Mesendoderm (in vitro differentiated cells): ENCODE measurements around the gene MTG2.
A peak's percentile ranks its signal among the peaks of the same experiment; 100 is the strongest.

Experiments used
- DNase-seq: peaks from one replicate; pipeline ENCODE4 v3.0.0; 2013
- H2AK5ac ChIP-seq: 2 replicates; pipeline ENCODE4 v1.6.1; 2013; ENCODE audit warnings: low read length, inconsistent platforms
- H2BK120ac ChIP-seq: 2 replicates; pipeline ENCODE4 v1.6.1; 2013; ENCODE audit warnings: low read depth, mild to moderate bottlenecking, low read length, moderate library complexity, mixed read lengths
- H2BK15ac ChIP-seq: replicated peaks from 2 replicates; pipeline ENCODE4 v1.6.1; 2013; ENCODE audit warnings: low read depth, mild to moderate bottlenecking, moderate library complexity
- H2BK5ac ChIP-seq: 2 replicates; pipeline ENCODE4 v1.6.1; 2013; ENCODE audit warnings: low read length, inconsistent platforms
- H3K18ac ChIP-seq: 2 replicates; pipeline ENCODE4 v1.6.1; 2013; ENCODE audit warnings: mild to moderate bottlenecking, low read length, mixed read lengths
- H3K23ac ChIP-seq: one replicate; pipeline ENCODE4 v1.6.1; 2013; ENCODE audit warnings: low read length
- H3K27ac ChIP-seq: 2 replicates; pipeline ENCODE4 v1.5.1; 2013; ENCODE audit warnings: low read depth, mild to moderate bottlenecking, inconsistent platforms, low read length, moderate library complexity
- H3K27me3 ChIP-seq: 2 replicates; pipeline ENCODE4 v1.6.1; 2013; ENCODE audit warnings: low read length, control low read depth, mild to moderate bottlenecking, inconsistent platforms; ENCODE audit not compliant: insufficient read depth, poor library complexity
- H3K36me3 ChIP-seq: 2 replicates; pipeline ENCODE4 v1.6.1; 2013; ENCODE audit warnings: low read length, inconsistent platforms; ENCODE audit not compliant: control insufficient read depth, insufficient read depth
- H3K4ac ChIP-seq: one replicate; pipeline ENCODE4 v1.6.1; 2013; ENCODE audit warnings: low read depth, mild to moderate bottlenecking, low read length, moderate library complexity
- H3K4me1 ChIP-seq: 2 replicates; pipeline ENCODE4 v1.6.1; 2013; ENCODE audit warnings: low read depth, low read length, inconsistent platforms; ENCODE audit not compliant: control insufficient read depth
- H3K4me2 ChIP-seq: 2 replicates; pipeline ENCODE4 v1.6.1; 2013; ENCODE audit warnings: low read length
- H3K4me3 ChIP-seq: 2 replicates; pipeline ENCODE4 v1.5.1; 2013; ENCODE audit warnings: mild to moderate bottlenecking, low read length
- H3K56ac ChIP-seq: one replicate; pipeline ENCODE4 v1.6.1; 2013; ENCODE audit warnings: low read length
- H3K79me1 ChIP-seq: 2 replicates; pipeline ENCODE4 v1.6.1; 2013; ENCODE audit warnings: low read length, inconsistent platforms
- H3K79me2 ChIP-seq: 2 replicates; pipeline ENCODE4 v1.6.1; 2013; ENCODE audit warnings: mild to moderate bottlenecking, low read length; ENCODE audit not compliant: control insufficient read depth, insufficient read depth
- H3K9ac ChIP-seq: 2 replicates; pipeline ENCODE4 v1.6.1; 2013; ENCODE audit warnings: low read length, inconsistent platforms
- H4K5ac ChIP-seq: one replicate; pipeline ENCODE4 v1.6.1; 2013; ENCODE audit warnings: low read length
- H4K8ac ChIP-seq: one replicate; pipeline ENCODE4 v1.6.1; 2013; ENCODE audit warnings: low read depth, mild to moderate bottlenecking, control low read depth, low read length, moderate library complexity
- WGBS: extraction: QIAGEN DNeasy Blood & Tissue Kit; methylation state at CpG from one replicate; pipeline ENCODE4 v1.1.7; 2013; ENCODE audit warnings: low lambda C conversion rate, missing lambda C conversion rate; ENCODE audit not compliant: insufficient coverage; ENCODE audit errors: extremely low coverage; 5-methylcytosine and 5-hydroxymethylcytosine counted together

The MTG2 gene

DNA sequence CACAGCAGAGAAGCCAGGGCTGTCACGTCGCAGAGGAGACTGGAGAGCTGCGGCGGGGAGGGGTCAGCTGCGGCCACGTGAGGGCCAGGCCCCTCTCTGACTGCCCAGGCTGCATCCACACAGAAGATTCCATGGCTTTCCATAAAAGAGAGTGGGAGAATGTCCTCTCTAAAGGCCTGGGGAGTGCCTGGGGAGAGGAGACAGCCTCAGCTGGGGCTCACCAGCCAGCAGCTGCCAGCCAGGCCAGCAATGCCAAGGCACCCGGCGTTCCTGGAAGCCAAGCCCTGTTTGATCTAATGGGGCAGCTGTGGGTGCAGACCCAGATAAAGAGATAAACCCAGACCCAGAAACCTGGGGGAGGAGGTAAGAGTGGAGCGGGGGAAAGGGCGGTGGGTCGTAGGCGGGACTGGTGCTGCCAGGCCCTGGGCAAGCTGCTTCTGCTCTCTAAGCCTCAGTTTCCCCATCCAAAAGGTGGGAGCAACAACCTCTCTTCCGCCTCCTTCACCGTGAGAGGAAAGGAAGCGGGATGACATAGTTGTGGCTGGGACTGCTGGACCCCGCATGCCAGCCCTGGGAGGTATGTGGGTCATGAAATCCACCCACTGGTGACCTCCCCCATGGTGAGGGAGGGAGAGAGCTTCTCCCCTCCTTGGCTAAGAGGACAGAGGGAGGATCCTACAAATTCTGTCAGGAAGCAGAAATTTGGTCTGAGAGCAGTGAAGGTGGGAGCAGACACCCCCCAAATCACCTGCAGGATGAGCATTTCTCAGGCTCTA is 52.4 kb downstream of the MTG2 start:
- Histone ChIP-seq H3K4me1 (no peaks in the 10 kb centered on the region), H4K8ac (no peak overlapping the region), H3K27ac (no peak overlapping the region), H3K4me2 (no peak overlapping the region), H3K79me1 (peaks cover 6% of the 10 kb centered on the region), H3K9ac (no peak overlapping the region), H3K79me2 (peaks cover 8% of the 10 kb centered on the region), H2BK15ac (no peak overlapping the region), H3K56ac (no peak overlapping the region), H3K27me3 (no peaks in the 10 kb centered on the region), H2AK5ac (no peak overlapping the region), H4K5ac (no peak overlapping the region), H3K36me3 (no peaks in the 10 kb centered on the region), H3K23ac (no peak overlapping the region), H3K4ac (no peak overlapping the region), H2BK5ac (no peak overlapping the region), H3K4me3 (no peak overlapping the region), H3K18ac (no peak overlapping the region), H2BK120ac (no peak overlapping the region)
- DNase-seq, result no peak
- WGBS, result no CpG with 5 or more reads among the region's 16 CpGs

DNA sequence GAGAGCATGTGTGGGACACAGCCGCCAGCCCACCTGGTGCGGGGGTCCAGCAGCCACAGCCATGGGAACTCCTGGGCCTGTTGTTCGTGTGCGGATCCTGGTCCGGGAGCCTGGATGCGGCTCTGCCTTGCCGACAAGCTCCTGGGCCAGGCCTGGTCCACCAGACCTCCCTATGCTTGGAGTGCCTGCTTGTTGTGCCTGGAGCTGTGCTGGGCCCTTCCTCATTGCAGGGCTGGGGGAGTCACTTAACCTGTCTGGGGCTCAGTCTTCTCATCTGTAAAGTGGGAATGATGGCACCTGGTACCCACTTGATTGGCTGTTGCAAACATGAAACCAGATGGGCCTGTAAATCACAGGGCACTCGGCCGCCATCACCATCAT is 52.9 kb downstream of the MTG2 start:
- no peak overlapping the region for H3K27ac ChIP-seq

DNA sequence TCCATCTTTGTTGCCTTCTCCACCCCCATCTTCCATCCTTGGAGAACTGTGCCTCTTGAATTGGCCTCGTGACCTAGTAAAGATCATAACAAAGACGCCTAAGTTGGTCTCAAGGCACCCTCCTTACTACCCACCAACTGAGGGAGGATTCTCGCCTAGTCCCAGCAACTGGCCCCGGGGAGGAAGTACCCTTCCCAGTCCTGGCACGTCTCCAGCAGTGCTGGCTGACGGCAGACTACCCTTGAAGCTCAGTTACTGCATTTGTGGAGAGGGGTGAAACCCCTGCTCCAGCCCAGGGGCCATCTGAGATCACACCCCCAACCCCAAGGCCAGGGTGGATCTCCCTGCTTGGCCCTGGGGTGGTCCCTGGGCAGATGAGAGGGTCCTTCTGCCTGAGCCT is 53.4 kb downstream of the MTG2 start:
- no peaks in the 10 kb centered on the region for H3K4me1 ChIP-seq
- no peak overlapping the region for H3K9ac ChIP-seq
- H3K18ac ChIP-seq, result no peak overlapping the region
- H4K8ac ChIP-seq, result no peak overlapping the region
- H3K36me3 ChIP-seq, result no peaks in the 10 kb centered on the region
- H2BK15ac ChIP-seq, result no peak overlapping the region
- H3K27me3 ChIP-seq, result no peaks in the 10 kb centered on the region
- H3K56ac ChIP-seq, result no peak overlapping the region
- no peak overlapping the region for H3K4me3 ChIP-seq
- peaks cover 8% of the 10 kb centered on the region for H3K79me1 ChIP-seq
- no peak for DNase-seq
- H4K5ac ChIP-seq, result no peak overlapping the region
- H3K4ac ChIP-seq, result no peak overlapping the region
- H3K23ac ChIP-seq, result no peak overlapping the region
- H3K79me2 ChIP-seq, result peaks cover 12% of the 10 kb centered on the region
- H3K4me2 ChIP-seq, result no peak overlapping the region
- H2BK120ac ChIP-seq, result no peak overlapping the region
- no peak overlapping the region for H3K27ac ChIP-seq
- WGBS, result no CpG with 5 or more reads among the region's 6 CpGs
- no peak overlapping the region for H2AK5ac ChIP-seq
- no peak overlapping the region for H2BK5ac ChIP-seq

More for the DNA sequence above, 52.9 kb downstream of the MTG2 start:
- Histone ChIP-seq H2BK15ac (no peak overlapping the region), H3K18ac (no peak overlapping the region), H4K8ac (no peak overlapping the region), H3K79me2 (peaks cover 10% of the 10 kb centered on the region), H2BK5ac (no peak overlapping the region), H3K4me1 (no peaks in the 10 kb centered on the region), H2BK120ac (no peak overlapping the region), H3K9ac (no peak overlapping the region), H2AK5ac (no peak overlapping the region), H3K56ac (no peak overlapping the region), H3K4me3 (no peak overlapping the region), H3K23ac (no peak overlapping the region), H3K36me3 (no peaks in the 10 kb centered on the region), H4K5ac (no peak overlapping the region), H3K4me2 (no peak overlapping the region), H3K4ac (no peak overlapping the region), H3K27me3 (no peaks in the 10 kb centered on the region), H3K79me1 (peaks cover 7% of the 10 kb centered on the region)
- DNase-seq, result no peak
- no CpG with 5 or more reads among the region's 9 CpGs for WGBS

DNA sequence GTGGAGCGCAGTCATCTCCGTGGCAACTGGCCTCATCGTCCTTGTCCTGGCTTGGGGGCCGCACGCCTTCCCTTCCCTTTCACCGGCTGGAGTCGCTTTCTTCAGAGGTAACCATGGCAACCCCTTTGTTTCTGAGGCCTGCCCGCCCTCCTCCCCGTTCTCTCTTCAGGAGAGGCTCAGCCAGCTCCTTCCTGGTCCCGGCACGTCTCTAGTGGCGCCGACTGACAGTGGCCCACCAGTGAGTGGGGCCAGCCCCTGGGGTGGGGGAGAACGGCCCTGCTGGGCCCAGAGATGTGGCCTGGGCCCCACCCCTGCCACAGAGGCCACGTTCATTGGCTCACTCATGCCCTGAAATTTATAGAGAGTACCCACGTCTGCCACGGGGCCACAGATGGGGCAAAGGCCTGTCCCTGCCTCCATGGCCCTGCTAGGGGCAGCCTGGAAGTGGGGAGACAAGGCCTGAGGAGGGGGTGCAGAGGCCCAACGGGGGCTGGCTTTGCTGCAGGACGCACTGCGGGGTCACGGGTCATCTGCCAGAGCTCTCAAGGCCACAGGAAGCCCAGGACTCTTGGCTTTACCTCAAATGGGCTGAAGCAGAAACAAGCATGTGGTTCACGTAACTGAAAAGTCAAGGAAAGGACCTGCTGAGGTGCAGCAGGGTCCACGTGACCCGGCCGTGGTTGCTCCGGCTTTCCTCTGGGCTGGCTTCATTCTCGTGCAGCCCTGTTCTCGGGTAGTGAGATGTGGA is 54.1 kb downstream of the MTG2 start:
- Histone ChIP-seq H4K8ac (no peak overlapping the region), H3K4me3 (no peak overlapping the region), H2BK15ac (no peak overlapping the region), H3K79me2 (peaks cover 15% of the 10 kb centered on the region), H2BK5ac (no peak overlapping the region), H3K79me1 (peaks cover 9% of the 10 kb centered on the region), H2BK120ac (no peak overlapping the region), H3K9ac (no peak overlapping the region), H3K4me1 (no peaks in the 10 kb centered on the region), H3K27me3 (no peaks in the 10 kb centered on the region), H3K56ac (no peak overlapping the region), H3K4me2 (no peak overlapping the region), H4K5ac (no peak overlapping the region), H3K18ac (no peak overlapping the region), H3K23ac (no peak overlapping the region), H2AK5ac (no peak overlapping the region), H3K27ac (no peak overlapping the region), H3K4ac (no peak overlapping the region), H3K36me3 (no peaks in the 10 kb centered on the region)
- peak; percentile 82 for DNase-seq
- WGBS, result no CpG with 5 or more reads among the region's 28 CpGs

DNA sequence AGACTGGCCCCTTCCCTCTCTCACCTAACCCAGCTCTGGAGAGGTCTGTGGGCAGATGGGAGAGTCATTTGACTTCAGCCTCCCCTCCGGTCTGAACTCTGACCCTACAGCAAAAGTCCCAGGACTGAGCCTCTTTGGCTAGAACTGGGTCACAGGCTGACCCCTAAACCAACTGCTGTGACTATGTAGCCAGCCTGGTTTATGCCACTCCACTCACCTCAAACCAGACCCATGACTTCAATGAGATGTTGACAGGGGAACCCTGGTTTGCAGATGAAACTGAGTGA is 54.6 kb downstream of the MTG2 start:
- DNase-seq, result no peak
- H3K9ac ChIP-seq, result no peak overlapping the region
- no peak overlapping the region for H3K23ac ChIP-seq
- H2BK120ac ChIP-seq, result no peak overlapping the region
- H3K4me3 ChIP-seq, result no peak overlapping the region
- no peak overlapping the region for H3K4me2 ChIP-seq
- H3K4me1 ChIP-seq, result no peaks in the 10 kb centered on the region
- H3K56ac ChIP-seq, result no peak overlapping the region
- H3K79me2 ChIP-seq, result peaks cover 20% of the 10 kb centered on the region
- H4K8ac ChIP-seq, result no peak overlapping the region
- H2AK5ac ChIP-seq, result no peak overlapping the region
- WGBS, result no CpG with 5 or more reads among the region's 1 CpG
- no peak overlapping the region for H2BK5ac ChIP-seq
- H2BK15ac ChIP-seq, result no peak overlapping the region
- H4K5ac ChIP-seq, result no peak overlapping the region
- H3K36me3 ChIP-seq, result no peaks in the 10 kb centered on the region
- H3K4ac ChIP-seq, result no peak overlapping the region
- H3K27me3 ChIP-seq, result no peaks in the 10 kb centered on the region
- no peak overlapping the region for H3K18ac ChIP-seq
- no peak overlapping the region for H3K27ac ChIP-seq
- peaks cover 13% of the 10 kb centered on the region for H3K79me1 ChIP-seq
